ENCODE measurements around the gene UNC13C.

The UNC13C gene

DNA sequence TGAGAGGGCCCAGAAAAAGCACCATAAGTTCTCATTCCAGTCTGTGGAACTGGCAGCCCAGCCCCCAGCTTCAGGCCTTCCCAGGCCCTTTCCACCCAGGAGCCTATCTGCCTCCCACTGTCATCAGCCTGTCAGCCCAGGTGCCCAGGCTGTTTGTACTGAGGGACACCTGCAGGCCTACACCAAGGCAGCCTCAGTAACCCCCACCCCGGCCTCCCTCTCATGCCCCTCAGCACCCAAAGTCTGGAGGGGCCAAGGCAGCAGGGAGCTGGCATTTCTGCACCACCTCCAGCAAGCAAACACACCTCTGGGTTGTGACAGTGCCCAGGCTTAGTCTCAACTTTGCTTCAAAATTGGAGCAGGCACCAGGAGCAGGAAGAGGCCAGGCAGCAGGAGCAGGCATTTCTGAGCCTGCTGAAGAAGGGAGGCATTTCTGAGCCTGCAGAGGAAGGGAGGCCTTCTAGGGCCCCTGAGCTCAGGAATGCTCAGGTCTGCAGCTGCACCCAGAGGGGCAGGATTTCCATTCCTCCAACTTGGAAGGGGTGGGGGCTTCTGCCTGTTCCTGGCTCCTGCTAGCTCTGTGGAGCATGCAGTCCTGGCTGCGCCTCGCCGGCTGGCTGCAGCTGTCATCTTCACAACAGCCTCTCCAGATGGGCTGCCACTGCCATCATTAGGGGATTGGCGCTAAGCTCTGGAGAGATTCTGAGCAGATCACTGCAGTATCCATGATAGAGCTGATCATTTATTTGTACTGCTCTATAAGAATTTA is 396.1 kb downstream of the UNC13C start:
- TF ChIP-seq EZH2phosphoT487 (IDR thresholded peaks at IDR 0.05; ENCODE audit: borderline replicate concordance, low read length), result no peak
- TF ChIP-seq, protein P1, sequence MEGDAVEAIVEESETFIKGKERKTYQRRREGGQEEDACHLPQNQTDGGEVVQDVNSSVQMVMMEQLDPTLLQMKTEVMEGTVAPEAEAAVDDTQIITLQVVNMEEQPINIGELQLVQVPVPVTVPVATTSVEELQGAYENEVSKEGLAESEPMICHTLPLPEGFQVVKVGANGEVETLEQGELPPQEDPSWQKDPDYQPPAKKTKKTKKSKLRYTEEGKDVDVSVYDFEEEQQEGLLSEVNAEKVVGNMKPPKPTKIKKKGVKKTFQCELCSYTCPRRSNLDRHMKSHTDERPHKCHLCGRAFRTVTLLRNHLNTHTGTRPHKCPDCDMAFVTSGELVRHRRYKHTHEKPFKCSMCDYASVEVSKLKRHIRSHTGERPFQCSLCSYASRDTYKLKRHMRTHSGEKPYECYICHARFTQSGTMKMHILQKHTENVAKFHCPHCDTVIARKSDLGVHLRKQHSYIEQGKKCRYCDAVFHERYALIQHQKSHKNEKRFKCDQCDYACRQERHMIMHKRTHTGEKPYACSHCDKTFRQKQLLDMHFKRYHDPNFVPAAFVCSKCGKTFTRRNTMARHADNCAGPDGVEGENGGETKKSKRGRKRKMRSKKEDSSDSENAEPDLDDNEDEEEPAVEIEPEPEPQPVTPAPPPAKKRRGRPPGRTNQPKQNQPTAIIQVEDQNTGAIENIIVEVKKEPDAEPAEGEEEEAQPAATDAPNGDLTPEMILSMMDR (IDR thresholded peaks at IDR 0.05; ENCODE audit: low read depth, low read length, poor library complexity, severe bottlenecking), result no peak
- no peak overlapping the region for H3K27ac ChIP-seq (ENCODE audit: low read depth, low read length)

DNA sequence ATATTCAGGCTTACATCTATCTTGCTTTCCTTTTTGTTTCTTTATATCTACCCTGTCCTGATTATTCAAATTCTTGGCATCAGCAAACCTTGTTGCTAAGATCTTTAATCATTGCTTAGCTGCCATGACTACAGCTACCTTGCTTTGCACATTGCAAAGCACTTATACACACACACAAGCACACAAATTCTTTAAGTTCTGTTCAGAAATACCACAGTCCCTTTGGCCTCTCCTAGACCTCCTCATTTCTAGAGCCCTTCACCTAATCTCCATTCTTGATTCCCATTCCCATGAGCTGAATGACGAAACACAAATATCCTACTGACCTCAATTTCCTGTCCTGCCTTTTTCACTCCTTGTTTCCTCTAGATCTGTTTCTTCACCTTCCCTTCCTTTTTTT is 409.6 kb downstream of the UNC13C start:
- Histone ChIP-seq H3K4me2 (ENCODE audit: low read length) (no peak overlapping the region), H3F3A (ENCODE audit: control insufficient read depth, insufficient read depth) (no peaks in the 10 kb centered on the region), H3K27ac (ENCODE audit: low read depth, low read length) (no peak overlapping the region), H3K9me3 (ENCODE audit: control insufficient read depth, insufficient read depth, low read length) (no peaks in the 10 kb centered on the region), H3K27me3 (ENCODE audit: control insufficient read depth, low read length) (no peaks in the 10 kb centered on the region), H3K9me2 (replicated peaks; ENCODE audit: control insufficient read depth, low read length) (no peaks in the 10 kb centered on the region), H4K20me1 (ENCODE audit: control insufficient read depth, insufficient read depth, low read depth, low read length) (no peaks in the 10 kb centered on the region), H3K4me1 (ENCODE audit: control insufficient read depth, low read length) (no peaks in the 10 kb centered on the region), H3K36me3 (ENCODE audit: control insufficient read depth, low read length) (no peaks in the 10 kb centered on the region), H3K79me2 (ENCODE audit: control insufficient read depth, low read length) (no peaks in the 10 kb centered on the region), H3K4me3 (ENCODE audit: low read length) (no peak overlapping the region)
- TF ChIP-seq EZH2phosphoT487 (IDR thresholded peaks at IDR 0.05; ENCODE audit: borderline replicate concordance, low read length), result no peak
- TF ChIP-seq, protein P1 (IDR thresholded peaks at IDR 0.05; ENCODE audit: low read depth, low read length, poor library complexity, severe bottlenecking), result no peak

More for the DNA sequence above, 396.1 kb downstream of the UNC13C start:
- H3K4me2 ChIP-seq (ENCODE audit: low read length), result no peak overlapping the region
- H3K27me3 ChIP-seq (ENCODE audit: control insufficient read depth, low read length), result no peaks in the 10 kb centered on the region
- no peaks in the 10 kb centered on the region for H3F3A ChIP-seq (ENCODE audit: control insufficient read depth, insufficient read depth)
- no peaks in the 10 kb centered on the region for H3K36me3 ChIP-seq (ENCODE audit: control insufficient read depth, low read length)
- no peak overlapping the region for H3K4me3 ChIP-seq (ENCODE audit: low read length)
- no peaks in the 10 kb centered on the region for H3K4me1 ChIP-seq (ENCODE audit: control insufficient read depth, low read length)
- no peaks in the 10 kb centered on the region for H3K79me2 ChIP-seq (ENCODE audit: control insufficient read depth, low read length)
- H4K20me1 ChIP-seq (ENCODE audit: control insufficient read depth, insufficient read depth, low read depth, low read length), result no peaks in the 10 kb centered on the region
- H3K9me2 ChIP-seq (replicated peaks; ENCODE audit: control insufficient read depth, low read length), result no peaks in the 10 kb centered on the region
- peaks cover 10% of the 10 kb centered on the region; the same call in 1 of the 2 replicates for H3K9me3 ChIP-seq (ENCODE audit: control insufficient read depth, insufficient read depth, low read length)

DNA sequence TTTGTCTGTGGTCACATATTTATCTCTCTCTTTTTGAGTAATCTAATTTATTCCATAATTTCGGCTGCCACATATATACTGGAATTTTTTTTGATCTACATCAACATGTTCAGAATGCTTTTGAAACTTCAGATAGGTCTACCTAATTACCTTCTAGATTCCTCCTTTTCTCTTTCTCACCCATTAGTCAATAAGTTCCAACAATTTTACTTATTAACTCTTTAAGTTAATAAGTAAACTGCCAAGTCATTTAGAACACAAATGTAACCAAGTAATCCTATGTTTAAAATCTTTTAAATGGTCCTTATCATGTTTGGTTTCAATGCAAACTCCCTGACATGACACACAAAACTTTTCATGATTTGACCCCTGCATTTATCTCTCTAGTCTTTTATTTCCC is 410.5 kb downstream of the UNC13C start:
- H3K4me1 ChIP-seq (ENCODE audit: control insufficient read depth, low read length), result no peaks in the 10 kb centered on the region
- no peaks in the 10 kb centered on the region for H3K79me2 ChIP-seq (ENCODE audit: control insufficient read depth, low read length)
- no peak overlapping the region for H3K4me3 ChIP-seq (ENCODE audit: low read length)
- H3K27ac ChIP-seq (ENCODE audit: low read depth, low read length), result no peak overlapping the region
- no peaks in the 10 kb centered on the region for H3K9me3 ChIP-seq (ENCODE audit: control insufficient read depth, insufficient read depth, low read length)
- no peaks in the 10 kb centered on the region for H3K9me2 ChIP-seq (replicated peaks; ENCODE audit: control insufficient read depth, low read length)
- H3F3A ChIP-seq (ENCODE audit: control insufficient read depth, insufficient read depth), result no peaks in the 10 kb centered on the region
- no peak overlapping the region for H3K4me2 ChIP-seq (ENCODE audit: low read length)
- no peaks in the 10 kb centered on the region for H3K27me3 ChIP-seq (ENCODE audit: control insufficient read depth, low read length)
- no peaks in the 10 kb centered on the region for H3K36me3 ChIP-seq (ENCODE audit: control insufficient read depth, low read length)
- TF ChIP-seq EZH2phosphoT487 (IDR thresholded peaks at IDR 0.05; ENCODE audit: borderline replicate concordance, low read length), result no peak
- TF ChIP-seq, protein P1 (IDR thresholded peaks at IDR 0.05; ENCODE audit: low read depth, low read length, poor library complexity, severe bottlenecking), result no peak
- H4K20me1 ChIP-seq (ENCODE audit: control insufficient read depth, insufficient read depth, low read depth, low read length), result no peaks in the 10 kb centered on the region
